ENCODE data around the gene FRMD4A. TPM values are rescaled to one million over a fixed set of nuclear protein-coding genes. Genes with fewer than 3 reads are reported as not detected.
"Not testable (repeated sequence)": the region's sequence is repeated elsewhere in the genome, so short reads cannot be mapped to it uniquely, and the experiment has no call there.

Gene FRMD4A
- total RNA-seq, 1 donor from 2014 or later = 42.3 TPM

- no peak for ATAC-seq
- no peak for DNase-seq (ENCODE audit: missing footprints)
- intact Hi-C loops (cut with DNase I) = no loop called here
Measured at GRCh38 chr10:13767676-13768178, 563.0 kb downstream of the FRMD4A start.

- intact Hi-C loops (cut with DNase I); DNase-seq (ENCODE audit: missing footprints); ATAC-seq: not testable (repeated sequence)
Measured at GRCh38 chr10:13767148-13767547, 563.6 kb downstream of the FRMD4A start.

GRCh38 chr10:13765641-13766341 is 564.9 kb downstream of the FRMD4A start:
- ATAC-seq (no peak), DNase-seq (ENCODE audit: missing footprints) (no peak)
- intact Hi-C loops (cut with DNase I) = no loop called here

GRCh38 chr10:13761490-13762091 is 569.1 kb downstream of the FRMD4A start:
- DNase-seq (ENCODE audit: missing footprints) = no peak
- no peak for ATAC-seq
- intact Hi-C loops (cut with DNase I) = no loop called here

GRCh38 chr10:13759168-13759567 is 571.6 kb downstream of the FRMD4A start:
- no peak for ATAC-seq
- DNase-seq (ENCODE audit: missing footprints) = no peak
- intact Hi-C loops (cut with DNase I) = no loop called here

- DNase-seq (ENCODE audit: missing footprints) = no peak
- intact Hi-C loops (cut with DNase I) = no loop called here
- no peak for ATAC-seq
Measured at GRCh38 chr10:13758756-13759155, 572.0 kb downstream of the FRMD4A start.

- ATAC-seq (no peak), DNase-seq (ENCODE audit: missing footprints) (no peak)
- intact Hi-C loops (cut with DNase I) = no loop called here
Measured at GRCh38 chr10:13758312-13758711, 572.4 kb downstream of the FRMD4A start.

- ATAC-seq (no peak), DNase-seq (ENCODE audit: missing footprints) (no peak)
- intact Hi-C loops (cut with DNase I) = no loop called here
Measured at GRCh38 chr10:13754277-13754676, 576.4 kb downstream of the FRMD4A start.

- ATAC-seq (no peak), DNase-seq (ENCODE audit: missing footprints) (no peak)
- intact Hi-C loops (cut with DNase I) = no loop called here
Measured at GRCh38 chr10:13751191-13751764, 579.4 kb downstream of the FRMD4A start.

- intact Hi-C loops (cut with DNase I) = no loop called here
- ATAC-seq = no peak
- no peak for DNase-seq (ENCODE audit: missing footprints)
Measured at GRCh38 chr10:13750299-13751190, 580.2 kb downstream of the FRMD4A start.

- ATAC-seq = no peak
- intact Hi-C loops (cut with DNase I) = no loop called here
Measured at GRCh38 chr10:13745271-13745670, 585.5 kb downstream of the FRMD4A start.

GRCh38 chr10:13743963-13744362 is 586.8 kb downstream of the FRMD4A start:
- intact Hi-C loops (cut with DNase I) = no loop called here
- DNase-seq (ENCODE audit: missing footprints) (no peak), ATAC-seq (peak; percentile 38)

More at GRCh38 chr10:13745271-13745670, 585.5 kb downstream of the FRMD4A start:
- DNase-seq (ENCODE audit: missing footprints) = no peak

GRCh38 chr10:13743101-13743693 is 587.5 kb downstream of the FRMD4A start:
- intact Hi-C loops (cut with DNase I) = no loop called here
- DNase-seq (ENCODE audit: missing footprints) = no peak
- peak; percentile 21 for ATAC-seq

GRCh38 chr10:13741438-13741837 is 589.3 kb downstream of the FRMD4A start:
- ATAC-seq = no peak
- DNase-seq (ENCODE audit: missing footprints) = no peak
- intact Hi-C loops (cut with DNase I) = no loop called here

- DNase-seq (ENCODE audit: missing footprints) (no peak), ATAC-seq (no peak)
- intact Hi-C loops (cut with DNase I) = no loop called here
Measured at GRCh38 chr10:13740461-13740860, 590.3 kb downstream of the FRMD4A start.

- intact Hi-C loops (cut with DNase I) = no loop called here
- DNase-seq (ENCODE audit: missing footprints) (no peak), ATAC-seq (no peak)
Measured at GRCh38 chr10:13739183-13739582, 591.5 kb downstream of the FRMD4A start.

GRCh38 chr10:13736506-13736905 is 594.2 kb downstream of the FRMD4A start:
- ATAC-seq (no peak), DNase-seq (ENCODE audit: missing footprints) (no peak)
- intact Hi-C loops (cut with DNase I) = no loop called here

GRCh38 chr10:13734151-13734550 is 596.6 kb downstream of the FRMD4A start:
- DNase-seq (ENCODE audit: missing footprints) (no peak), ATAC-seq (no peak)
- intact Hi-C loops (cut with DNase I) = no loop called here

- intact Hi-C loops (cut with DNase I) = no loop called here
- DNase-seq (ENCODE audit: missing footprints) = no peak
- ATAC-seq = no peak
Measured at GRCh38 chr10:13733071-13733470, 597.7 kb downstream of the FRMD4A start.

Measured in Right ventricle myocardium inferior (tissue), 1 donor.